Femur (tissue), 1 donor: ENCODE measurements around the gene S100A8.
A peak's percentile ranks its signal among the peaks of the same experiment; 100 is the strongest.
"Not testable (repeated sequence)": the region's sequence is repeated elsewhere in the genome, so short reads cannot be mapped to it uniquely, and the experiment has no call there.

Experiments
- DNase-seq: peaks from one replicate; pipeline ENCODE4 v3.0.0-alpha.2; 2017

S100A8 gene

DNA sequence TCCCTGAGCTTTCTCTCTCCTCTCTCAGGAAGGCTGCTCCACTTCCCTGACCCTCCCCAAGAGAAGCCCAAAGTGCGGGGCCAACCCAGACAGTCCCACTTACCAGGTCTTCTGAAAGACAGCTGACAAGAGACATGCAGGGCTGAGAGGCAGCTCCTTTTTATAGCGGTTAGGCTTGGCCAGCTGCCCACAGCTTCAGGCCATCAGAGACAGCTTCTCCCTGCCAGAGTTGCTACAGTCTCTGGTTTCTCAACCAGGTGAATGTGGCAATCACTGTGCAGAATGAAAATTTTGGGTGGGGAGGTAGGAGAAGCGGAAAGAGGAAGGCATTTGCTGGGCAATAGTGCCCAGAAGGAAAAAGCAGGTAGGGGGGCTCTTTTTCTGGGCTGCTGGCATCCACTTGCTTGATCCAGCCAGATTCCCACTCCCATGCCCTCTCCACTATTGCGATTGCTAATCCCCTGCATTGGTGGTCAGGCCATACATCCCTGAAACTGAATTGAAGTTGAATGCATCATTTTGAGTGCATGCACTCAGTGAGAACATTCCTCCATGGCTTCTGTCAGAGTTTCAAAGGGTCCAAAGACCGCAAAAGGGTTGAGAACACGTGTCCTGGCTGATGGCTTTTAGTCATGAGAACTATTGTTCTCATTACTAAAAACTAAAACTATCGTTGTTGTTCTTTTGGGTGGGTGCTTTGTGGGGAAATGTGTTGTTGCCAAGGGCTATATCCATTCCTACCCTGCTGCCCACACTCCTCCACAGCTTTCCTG is at the start of gene S100A8:
TSS of gene S100A8 (minus strand) at position 136 of the 773 bp plus-strand sequence. CDS start 538 bp downstream, outside the sequence.
- peak; percentile 67 for DNase-seq

GRCh38 chr1:153439273-153439672 is 48.4 kb upstream of the S100A8 start:
- no peak for DNase-seq

DNA sequence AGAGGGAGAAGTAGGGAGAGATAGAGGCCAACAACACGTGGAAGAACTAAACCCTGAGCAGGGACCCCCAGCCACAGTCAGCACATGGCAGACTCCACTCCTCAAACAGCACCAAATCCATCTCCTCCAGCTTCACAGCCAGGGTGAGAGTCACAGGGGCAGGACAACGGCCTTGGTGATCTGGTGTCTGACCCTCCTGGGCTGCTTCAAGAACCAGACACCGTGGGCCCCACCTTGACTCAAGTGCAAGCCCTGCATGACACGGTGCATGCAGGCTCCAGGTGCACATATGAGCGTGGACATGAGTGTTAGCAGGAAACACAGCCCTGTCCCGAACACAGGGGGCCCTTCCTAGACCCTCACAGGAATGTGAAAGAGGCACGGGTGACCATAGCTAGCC is 47.7 kb upstream of the S100A8 start:
- DNase-seq: no peak

- DNase-seq: no peak
Measured at GRCh38 chr1:153437236-153437635, 46.4 kb upstream of the S100A8 start.

GRCh38 chr1:153434746-153435455 is 44.0 kb upstream of the S100A8 start:
- no peak for DNase-seq

DNA sequence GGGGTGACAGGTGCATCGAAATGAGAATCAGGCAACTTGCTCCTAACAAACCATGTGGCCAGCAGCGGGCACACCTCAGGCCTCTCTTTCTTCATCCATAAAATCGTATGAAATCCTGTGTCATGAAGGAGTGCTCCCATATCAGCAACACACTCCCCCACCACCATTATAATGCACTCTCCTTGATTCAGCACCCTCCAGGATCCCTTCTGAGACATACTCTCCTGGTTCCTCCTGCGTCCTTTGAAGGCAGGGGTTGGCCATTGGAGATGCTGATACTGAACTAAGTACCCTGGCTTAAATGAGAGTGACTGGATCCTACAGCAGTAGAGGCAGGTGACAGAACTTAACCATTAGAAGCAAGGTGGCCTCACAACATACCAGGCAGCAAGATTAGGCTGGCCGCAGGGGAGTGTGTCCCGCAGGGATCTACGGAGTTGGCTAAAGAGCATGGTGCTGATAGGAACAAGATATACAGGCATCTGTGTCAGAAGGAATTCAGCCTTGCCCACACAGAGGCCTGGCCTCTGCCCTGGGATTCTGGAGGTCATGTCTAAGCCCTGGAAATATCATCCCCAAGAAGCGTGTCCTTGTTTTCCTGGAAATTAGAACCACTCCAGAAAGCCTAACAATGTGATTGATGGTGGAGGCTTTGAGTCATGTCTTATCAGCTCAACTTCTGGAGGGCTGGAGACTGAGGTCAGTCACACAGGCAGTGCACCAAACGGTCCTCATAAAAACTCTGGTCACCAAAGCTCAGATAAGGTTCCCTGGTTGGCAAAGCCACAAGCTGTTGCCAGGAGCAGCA is 42.2 kb upstream of the S100A8 start:
- no peak for DNase-seq

DNA sequence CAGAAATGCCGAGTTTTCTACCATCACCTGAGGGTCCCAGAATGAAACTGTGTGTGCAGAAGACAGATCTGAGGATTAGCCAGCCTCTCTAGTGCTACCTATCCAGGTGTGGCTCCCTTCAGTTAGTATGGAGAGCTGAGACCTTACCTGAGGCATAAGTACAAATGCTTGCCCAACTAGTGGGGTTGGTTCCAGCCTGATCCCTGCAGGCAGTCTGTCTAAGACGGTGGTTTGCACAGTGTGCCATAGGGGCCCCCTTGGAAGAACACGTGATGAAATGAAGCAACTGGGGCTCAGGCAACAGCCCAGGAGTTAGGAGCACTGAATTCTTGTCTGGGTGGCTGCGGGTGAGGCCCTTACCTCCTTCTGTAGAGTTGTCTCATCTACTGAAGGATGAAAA is 41.1 kb upstream of the S100A8 start:
- no peak for DNase-seq

DNA sequence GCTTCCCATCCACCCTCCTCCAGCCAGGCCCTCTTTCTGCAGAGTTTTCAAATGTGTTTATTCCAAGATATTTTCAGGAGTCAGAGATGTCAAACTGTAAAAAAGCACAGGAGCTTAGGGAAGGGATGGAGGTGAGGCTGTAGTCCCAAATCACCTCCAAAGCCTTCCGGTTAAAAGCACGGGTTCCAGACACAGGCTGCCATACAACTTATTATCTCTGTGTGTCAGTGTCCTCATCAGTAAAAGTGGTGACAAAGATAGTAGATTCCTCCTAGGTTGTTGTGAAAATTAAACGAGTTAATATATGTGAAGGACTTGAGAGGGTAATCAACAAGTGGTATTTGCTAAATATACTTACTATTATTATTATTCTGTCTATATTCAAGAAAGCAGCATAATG is 40.6 kb upstream of the S100A8 start:
- no peak for DNase-seq

GRCh38 chr1:153431002-153431401 is 40.1 kb upstream of the S100A8 start:
- no peak for DNase-seq

DNA sequence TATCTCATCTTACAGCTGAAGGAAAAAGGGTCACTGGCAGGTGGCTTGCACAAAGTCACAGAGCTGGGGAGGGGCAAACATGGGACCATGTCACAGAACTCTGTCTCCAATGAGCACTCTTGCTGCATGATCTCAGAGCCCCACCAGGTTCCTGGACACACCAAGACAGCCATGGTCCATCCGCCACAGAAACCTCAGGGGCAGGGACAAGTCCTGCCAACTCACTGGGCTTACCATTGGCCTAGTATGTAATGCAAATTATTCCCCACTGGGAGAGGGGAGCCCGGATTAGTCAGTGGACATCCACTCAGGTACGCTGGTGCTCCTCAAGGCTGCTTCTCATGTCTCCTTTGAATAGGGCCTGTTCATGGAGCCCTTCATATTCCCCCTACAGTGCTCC is 39.7 kb upstream of the S100A8 start:
- DNase-seq: no peak

- no peak for DNase-seq
Measured at GRCh38 chr1:153430166-153430553, 39.3 kb upstream of the S100A8 start.

DNA sequence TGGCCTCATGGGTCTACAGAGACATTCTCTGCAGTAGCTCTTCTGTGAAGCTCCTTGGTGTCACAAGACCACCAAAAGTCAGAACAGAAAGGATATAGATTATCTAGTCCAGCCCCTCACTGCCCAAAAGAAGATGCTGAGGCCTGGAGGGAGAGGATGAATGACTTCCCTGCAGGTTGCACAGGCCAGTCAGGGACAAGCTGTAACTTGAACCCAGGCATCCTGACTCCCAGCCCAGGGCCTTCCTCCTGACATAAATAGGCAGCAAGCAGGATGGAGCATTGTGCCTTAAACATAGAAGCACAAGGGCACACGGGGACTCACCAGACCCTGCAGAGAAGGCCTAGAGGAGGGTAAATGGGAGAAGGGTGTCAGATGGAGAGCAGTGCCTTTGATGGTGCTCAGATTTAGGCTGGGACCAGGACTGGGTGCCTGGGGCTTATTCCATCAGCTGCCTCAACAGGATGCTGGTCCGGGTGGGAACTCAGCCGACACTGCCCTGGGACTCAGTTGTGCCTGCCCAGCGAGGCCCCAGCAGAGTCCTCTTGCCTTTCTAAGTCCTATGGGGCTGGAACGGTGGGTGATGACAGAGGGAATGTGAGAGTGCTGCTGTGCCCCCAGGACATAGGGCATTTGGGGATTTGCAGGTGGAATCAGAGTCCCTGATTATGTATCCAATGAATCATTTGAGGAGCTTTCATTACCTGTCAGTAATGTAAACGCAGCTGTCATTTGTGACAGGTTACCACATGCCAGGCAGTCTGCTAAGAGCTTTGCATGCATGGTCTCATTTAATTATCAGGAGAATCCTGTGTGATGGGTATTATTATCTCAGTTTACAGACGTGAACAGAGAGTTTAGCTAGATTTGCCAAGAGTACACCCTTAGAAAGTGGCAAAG is 38.6 kb upstream of the S100A8 start:
- no peak for DNase-seq

GRCh38 chr1:153428791-153429190 is 37.9 kb upstream of the S100A8 start:
- no peak for DNase-seq

GRCh38 chr1:153428073-153428638 is 37.3 kb upstream of the S100A8 start:
- DNase-seq: no peak

GRCh38 chr1:153426809-153427208 is 35.9 kb upstream of the S100A8 start:
- DNase-seq: no peak

GRCh38 chr1:153422450-153423068 is 31.7 kb upstream of the S100A8 start:
- peak; percentile 82 for DNase-seq

DNA sequence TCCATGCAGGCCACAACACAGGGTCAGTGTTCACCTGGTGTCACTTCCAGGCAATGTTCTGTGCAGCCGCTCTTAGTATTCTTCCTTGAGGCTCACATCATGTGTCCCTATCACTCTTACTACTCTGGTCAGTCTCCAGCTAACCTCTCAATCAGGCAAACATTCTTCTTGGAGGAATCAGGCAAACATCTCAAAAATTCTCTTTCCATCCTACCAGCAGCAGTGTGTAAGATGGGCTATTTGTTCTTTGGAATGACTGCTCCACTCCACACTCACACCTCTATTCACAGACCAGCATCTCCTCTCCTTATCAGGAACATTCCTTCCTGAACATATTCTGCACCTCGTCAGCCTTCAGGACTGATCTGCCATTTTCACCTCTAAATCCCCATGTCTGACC is 29.4 kb upstream of the S100A8 start:
- no peak for DNase-seq

DNA sequence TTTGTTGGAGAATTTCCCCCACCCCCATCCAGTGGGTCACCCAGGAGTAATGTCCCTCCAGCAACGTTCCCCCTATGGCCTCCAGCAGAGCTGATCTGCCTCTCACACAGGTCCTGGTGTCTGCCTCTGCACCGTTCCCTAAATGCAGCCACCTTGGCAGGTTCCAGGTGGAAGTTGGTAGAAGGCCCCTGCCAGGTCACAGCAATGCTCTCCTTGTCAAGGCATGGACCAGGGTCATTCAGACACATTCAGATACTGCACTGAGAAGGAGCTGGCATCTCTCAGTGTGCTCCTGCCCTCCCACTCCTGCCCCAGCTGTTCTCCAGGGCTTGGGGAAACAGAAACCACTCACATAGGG is 28.5 kb upstream of the S100A8 start:
- not testable (repeated sequence) for DNase-seq

DNA sequence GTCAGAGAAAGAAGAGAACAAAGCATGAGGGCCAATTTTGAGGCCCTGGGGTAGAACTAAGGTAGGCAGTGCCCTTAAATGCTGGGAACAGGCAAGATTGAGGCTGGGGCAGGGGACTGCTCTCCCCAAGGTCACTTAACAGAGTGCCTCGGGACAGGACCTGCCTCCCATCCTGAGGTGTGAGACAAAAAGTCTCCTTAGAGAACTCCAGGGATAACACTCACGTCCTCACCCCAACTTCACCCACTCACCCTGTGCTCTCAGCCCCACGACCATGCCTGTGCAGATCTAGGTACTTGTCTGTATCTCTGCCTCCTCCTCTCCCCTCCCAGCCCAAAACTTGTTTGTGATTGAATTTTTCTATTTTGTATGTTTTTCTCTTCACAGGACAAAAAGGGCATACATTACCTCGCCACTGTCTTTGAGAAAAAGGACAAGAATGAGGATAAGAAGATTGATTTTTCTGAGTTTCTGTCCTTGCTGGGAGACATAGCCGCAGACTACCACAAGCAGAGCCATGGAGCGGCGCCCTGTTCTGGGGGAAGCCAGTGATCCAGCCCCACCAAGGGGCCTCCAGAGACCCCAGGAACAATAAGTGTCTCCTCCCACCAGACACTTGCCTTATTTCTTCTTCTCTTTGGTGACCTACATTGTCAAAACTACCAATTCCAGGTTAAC is 28.0 kb upstream of the S100A8 start:
- DNase-seq: not testable (repeated sequence)

GRCh38 chr1:153417136-153417888 is 26.4 kb upstream of the S100A8 start:
- DNase-seq: no peak
